Loucy (cell line): Measurements from ENCODE around the gene ABCB1.

Experiments
- H2AFZ ChIP-seq: fragments of 200-600 bp; sonication (generic); 2 replicates; pipeline ENCODE4 v1.6.0; 2016; ENCODE audit warnings: antibody characterized with exemption, mild to moderate bottlenecking, low read length, moderate library complexity
- H3F3A ChIP-seq: fragments of 200-600 bp; 2 replicates; pipeline ENCODE4 v1.6.0; 2016; ENCODE audit warnings: antibody characterized with exemption, low read depth, mild to moderate bottlenecking
- H3K27me3 ChIP-seq: fragments of 200-600 bp; sonication (generic); 2 replicates; pipeline ENCODE4 v1.6.1; 2014; ENCODE audit warnings: low read length, mild to moderate bottlenecking; ENCODE audit not compliant: insufficient read depth, poor library complexity, severe bottlenecking
- H3K36me3 ChIP-seq: fragments of 200-600 bp; sonication (generic); 2 replicates; pipeline ENCODE4 v1.6.1; 2016; ENCODE audit warnings: low read length; ENCODE audit not compliant: insufficient read depth
- H3K4me1 ChIP-seq: fragments of 200-600 bp; sonication (generic); 2 replicates; pipeline ENCODE4 v1.5.1; 2014; ENCODE audit warnings: low read length, mild to moderate bottlenecking; ENCODE audit not compliant: insufficient read depth, poor library complexity, severe bottlenecking
- H3K4me2 ChIP-seq: fragments of 200-600 bp; sonication (generic); 2 replicates; pipeline ENCODE4 v1.6.0; 2014; ENCODE audit warnings: antibody characterized with exemption, low read length, low read depth, mild to moderate bottlenecking; ENCODE audit not compliant: poor library complexity, severe bottlenecking
- H3K4me3 ChIP-seq: fragments of 200-600 bp; sonication (generic); 2 replicates; pipeline ENCODE4 v1.5.1; 2014; ENCODE audit warnings: low read length, mild to moderate bottlenecking, mixed read lengths; ENCODE audit not compliant: poor library complexity, severe bottlenecking
- H3K79me2 ChIP-seq: fragments of 200-600 bp; sonication (generic); 2 replicates; pipeline ENCODE4 v1.6.1; 2014; ENCODE audit warnings: low read length; ENCODE audit not compliant: insufficient read depth
- H3K9ac ChIP-seq: fragments of 200-600 bp; sonication (generic); 2 replicates; pipeline ENCODE4 v1.6.0; 2014; ENCODE audit warnings: mild to moderate bottlenecking, low read depth, low read length, moderate library complexity; ENCODE audit not compliant: poor library complexity, severe bottlenecking
- H3K9me2 ChIP-seq: fragments of 200-600 bp; sonication (generic); replicated peaks from 2 replicates; pipeline ENCODE4 v1.6.1; 2016; ENCODE audit warnings: low read depth, low read length, mixed read lengths
- H3K9me3 ChIP-seq: fragments of 200-600 bp; sonication (generic); 2 replicates; pipeline ENCODE4 v1.6.1; 2014; ENCODE audit warnings: mild to moderate bottlenecking, antibody characterized with exemption, low read length, low read depth; ENCODE audit not compliant: insufficient read depth
- H4K20me1 ChIP-seq: fragments of 200-600 bp; sonication (generic); 2 replicates; pipeline ENCODE4 v1.6.0; 2014; ENCODE audit warnings: antibody characterized with exemption, low read length, mild to moderate bottlenecking; ENCODE audit not compliant: insufficient read depth, poor library complexity, severe bottlenecking
- CTCF ChIP-seq: fragments of 200-600 bp; sonication (generic); conservative IDR thresholded peaks from 2 replicates; pipeline ENCODE4 v1.5.1; 2014; ENCODE audit warnings: mild to moderate bottlenecking, antibody characterized with exemption, low read length
- EZH2phosphoT487 ChIP-seq: fragments of 200-600 bp; IDR thresholded peaks from 2 replicates; pipeline ENCODE4 v1.6.1; 2018; ENCODE audit warnings: antibody characterized with exemption, mild to moderate bottlenecking, moderate library complexity, borderline replicate concordance

ABCB1 gene

DNA sequence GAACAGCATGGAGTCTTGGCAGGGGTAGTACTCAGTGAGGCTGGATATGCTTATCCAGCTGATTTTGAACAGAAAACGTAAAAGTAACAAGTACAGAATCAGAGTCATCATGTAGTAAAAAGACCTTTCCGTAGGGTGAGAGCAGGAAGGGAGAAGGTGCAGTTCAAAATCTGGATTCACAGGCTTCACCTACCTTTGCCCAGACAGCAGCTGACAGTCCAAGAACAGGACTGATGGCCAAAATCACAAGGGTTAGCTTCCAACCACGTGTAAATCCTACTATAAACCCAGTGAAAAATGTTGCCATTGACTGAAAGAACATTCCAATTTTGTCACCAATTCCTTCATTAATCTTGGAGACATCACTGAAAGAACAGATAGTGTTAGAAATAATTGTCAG is 34.8 kb downstream of the ABCB1 start:
- no peaks in the 10 kb centered on the region for H3F3A ChIP-seq
- H3K9me3 ChIP-seq = no peaks in the 10 kb centered on the region
- H3K36me3 ChIP-seq = no peaks in the 10 kb centered on the region
- H3K4me1 ChIP-seq = no peaks in the 10 kb centered on the region
- H3K4me3 ChIP-seq = no peak overlapping the region
- no peak overlapping the region for H3K4me2 ChIP-seq
- no peak overlapping the region for H2AFZ ChIP-seq
- TF ChIP-seq CTCF (no peak), EZH2phosphoT487 (no peak)
- no peaks in the 10 kb centered on the region for H4K20me1 ChIP-seq
- no peak overlapping the region for H3K9ac ChIP-seq
- no peaks in the 10 kb centered on the region for H3K9me2 ChIP-seq
- H3K27me3 ChIP-seq = no peaks in the 10 kb centered on the region
- H3K79me2 ChIP-seq = no peaks in the 10 kb centered on the region

- Histone ChIP-seq H3F3A (no peaks in the 10 kb centered on the region), H4K20me1 (no peaks in the 10 kb centered on the region), H3K9ac (no peak overlapping the region), H3K27me3 (no peaks in the 10 kb centered on the region), H3K9me2 (no peaks in the 10 kb centered on the region), H3K4me2 (peak overlapping the region; percentile 18), H2AFZ (peak overlapping the region; percentile 50; the same call in 1 of the 2 replicates), H3K79me2 (no peaks in the 10 kb centered on the region), H3K4me1 (no peaks in the 10 kb centered on the region), H3K4me3 (no peak overlapping the region), H3K36me3 (no peaks in the 10 kb centered on the region), H3K9me3 (no peaks in the 10 kb centered on the region)
- peak; percentile 76 for TF ChIP-seq CTCF
- TF ChIP-seq EZH2phosphoT487 = no peak
Measured at GRCh38 chr7:87564296-87564963, 36.3 kb downstream of the ABCB1 start.

DNA sequence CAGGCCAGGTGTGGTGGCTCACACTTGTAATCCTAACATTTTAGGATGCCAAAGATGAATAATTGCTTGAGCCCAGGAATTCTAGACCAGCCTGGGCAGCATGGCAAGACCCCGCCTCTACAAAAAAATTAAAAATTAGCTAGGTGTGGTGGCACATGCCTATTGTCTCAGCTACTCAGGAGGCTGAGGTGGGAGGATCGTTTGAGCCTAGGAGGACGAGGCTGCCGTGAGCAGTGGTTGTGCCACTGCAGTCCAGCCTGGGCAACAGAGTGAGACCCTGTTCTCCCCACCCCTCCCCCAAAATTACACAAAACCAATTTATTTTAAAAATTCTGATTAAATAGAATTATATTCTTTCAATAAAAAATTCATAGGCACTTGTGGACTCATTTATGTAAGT is 39.0 kb downstream of the ABCB1 start:
- no peaks in the 10 kb centered on the region for H3K79me2 ChIP-seq
- no peaks in the 10 kb centered on the region for H4K20me1 ChIP-seq
- no peaks in the 10 kb centered on the region for H3K27me3 ChIP-seq
- no peaks in the 10 kb centered on the region for H3K9me2 ChIP-seq
- H3K4me2 ChIP-seq = no peak overlapping the region
- H3K9me3 ChIP-seq = no peaks in the 10 kb centered on the region
- H3K4me1 ChIP-seq = no peaks in the 10 kb centered on the region
- H3K36me3 ChIP-seq = no peaks in the 10 kb centered on the region
- no peak overlapping the region for H3K4me3 ChIP-seq
- H2AFZ ChIP-seq = no peak overlapping the region
- TF ChIP-seq EZH2phosphoT487 (no peak), CTCF (no peak)
- no peak overlapping the region for H3K9ac ChIP-seq
- H3F3A ChIP-seq = no peaks in the 10 kb centered on the region
